AG08396 (cell line): Measurements from ENCODE around the gene GCLC.
A peak's percentile ranks its signal among the peaks of the same experiment; 100 is the strongest.
"Not testable (repeated sequence)": the region's sequence is repeated elsewhere in the genome, so short reads cannot be mapped to it uniquely, and the experiment has no call there.

ENCODE experiments used
- DNase-seq: peaks from one replicate; pipeline ENCODE4 v3.0.0; 2012; ENCODE audit warnings: low spot score, mixed read lengths

GCLC gene

GRCh38 chr6:53492860-53493634, 51.9 kb downstream of the GCLC start:
- peak; percentile 27 for DNase-seq

- DNase-seq, result no peak
Measured at GRCh38 chr6:53487080-53487479, 57.8 kb downstream of the GCLC start.

DNA sequence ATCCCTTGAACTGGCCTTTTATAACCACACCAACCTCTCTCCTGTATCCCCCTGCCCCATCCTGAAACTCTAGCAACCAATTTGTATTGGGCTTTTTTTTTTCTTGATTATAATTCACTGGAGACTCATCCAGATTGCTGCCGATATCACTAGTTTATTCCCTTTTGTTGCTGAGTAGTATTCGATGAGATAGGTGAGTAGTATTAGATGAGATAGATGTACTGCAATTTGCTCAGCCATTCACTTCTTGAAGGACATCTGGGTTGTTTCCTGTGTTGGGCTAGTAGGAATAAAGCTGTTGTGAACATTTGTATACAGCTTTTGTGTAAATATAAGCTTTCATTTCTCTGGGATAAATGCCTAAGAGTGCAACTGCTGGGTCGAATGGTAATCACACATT, 58.2 kb downstream of the GCLC start:
- no peak for DNase-seq

- DNase-seq, result peak; percentile 20
Measured at GRCh38 chr6:53484476-53485280, 60.2 kb downstream of the GCLC start.

DNA sequence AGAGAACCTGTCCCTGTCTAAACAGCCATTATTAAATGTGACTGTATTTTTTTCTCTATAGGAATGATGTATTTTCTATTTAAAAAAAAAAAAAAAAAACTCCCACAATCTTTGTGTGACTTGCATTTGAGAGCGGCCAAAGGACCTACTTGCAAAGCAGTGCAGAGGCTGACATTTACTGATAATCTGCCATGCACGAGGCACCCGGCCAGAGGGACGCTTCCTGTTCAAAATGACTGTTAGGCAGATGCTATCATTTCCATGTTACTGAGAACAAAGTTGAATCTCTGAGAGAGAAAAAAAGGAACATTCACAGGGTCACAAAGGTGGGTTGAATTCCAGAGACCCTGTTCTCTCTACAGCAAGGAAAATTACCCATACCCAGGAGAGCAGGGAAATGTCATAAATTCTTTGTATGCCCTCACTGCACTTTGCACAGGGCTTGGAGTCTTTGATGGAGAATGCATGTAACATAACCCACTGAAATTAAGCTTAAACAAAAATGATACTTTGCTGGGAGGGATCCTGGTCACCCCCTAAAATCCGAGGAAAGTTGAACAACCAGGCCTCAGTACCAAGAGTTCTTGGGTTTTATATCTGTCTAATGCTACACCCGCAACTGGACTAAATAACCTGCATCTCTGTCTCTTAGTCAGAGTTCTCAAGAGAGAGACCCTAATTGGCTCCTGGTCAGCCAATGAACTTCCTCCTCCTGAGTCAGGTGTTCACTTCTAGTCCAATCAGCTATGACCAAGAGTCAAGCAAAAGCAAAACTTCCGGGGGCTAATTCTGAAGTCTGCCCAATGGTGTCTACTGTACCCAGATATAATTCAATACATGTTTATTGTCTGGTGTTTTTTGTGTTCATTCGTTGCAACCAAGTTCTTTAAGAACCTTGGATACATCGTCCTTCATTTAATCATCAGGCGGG, 61.2 kb downstream of the GCLC start:
- no peak for DNase-seq

DNA sequence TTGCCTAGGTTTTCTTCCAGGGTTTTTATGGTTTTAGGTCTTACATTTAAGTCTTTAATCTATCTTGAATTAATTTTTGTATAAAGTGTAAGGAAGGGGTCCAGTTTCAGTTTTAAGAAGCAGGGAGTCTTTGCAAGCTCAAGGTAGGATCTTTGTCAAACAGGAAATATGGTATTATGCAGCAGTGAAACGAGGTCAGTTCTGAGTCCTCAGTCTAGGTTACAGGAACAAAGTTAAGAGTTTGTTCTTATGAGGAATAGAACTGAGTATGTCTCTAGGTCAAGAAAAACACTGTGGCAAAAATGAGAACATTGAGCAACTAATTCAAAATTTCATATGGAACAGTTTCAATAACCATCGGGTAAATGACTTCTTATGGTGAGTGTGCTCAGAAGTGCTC, 63.6 kb downstream of the GCLC start:
- DNase-seq, result no peak

DNA sequence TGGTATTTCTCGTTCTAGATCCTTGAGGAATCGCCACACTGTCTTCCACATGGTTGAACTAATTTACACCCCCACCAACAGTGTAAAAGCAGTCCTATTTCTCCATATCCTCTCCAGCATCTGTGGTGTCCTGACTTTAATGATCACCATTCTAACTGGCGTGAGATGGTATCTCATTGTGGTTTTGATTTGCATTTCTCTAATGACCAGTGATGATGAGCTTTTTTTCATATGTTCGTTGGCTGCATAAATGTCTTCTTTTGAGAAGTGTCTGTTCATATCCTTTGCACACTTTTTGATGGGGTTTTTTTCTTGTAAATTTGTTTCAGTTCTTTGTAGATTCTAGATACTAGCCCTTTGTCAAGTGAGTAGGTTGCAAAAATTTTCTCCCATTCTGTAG, 64.1 kb downstream of the GCLC start:
- DNase-seq, result not testable (repeated sequence)

DNA sequence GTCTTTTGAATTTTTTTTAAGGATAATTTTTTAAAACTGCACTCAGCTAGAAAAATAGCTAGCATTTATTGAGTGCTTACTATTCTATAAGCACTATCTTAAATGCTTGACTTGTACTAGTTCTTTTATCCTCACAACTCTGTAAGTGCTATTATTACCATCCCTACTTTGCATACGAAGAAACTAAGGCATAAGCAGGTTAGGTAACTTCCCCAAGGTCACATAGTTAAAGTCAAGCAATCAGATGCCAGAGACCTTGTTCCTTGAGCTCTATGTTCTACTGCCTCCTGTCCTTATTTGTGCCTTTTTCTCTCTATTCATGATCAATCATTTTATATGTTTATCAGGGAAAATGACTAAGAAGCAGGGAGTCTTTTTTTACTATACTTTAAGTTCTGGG, 65.0 kb downstream of the GCLC start:
- DNase-seq, result no peak

DNA sequence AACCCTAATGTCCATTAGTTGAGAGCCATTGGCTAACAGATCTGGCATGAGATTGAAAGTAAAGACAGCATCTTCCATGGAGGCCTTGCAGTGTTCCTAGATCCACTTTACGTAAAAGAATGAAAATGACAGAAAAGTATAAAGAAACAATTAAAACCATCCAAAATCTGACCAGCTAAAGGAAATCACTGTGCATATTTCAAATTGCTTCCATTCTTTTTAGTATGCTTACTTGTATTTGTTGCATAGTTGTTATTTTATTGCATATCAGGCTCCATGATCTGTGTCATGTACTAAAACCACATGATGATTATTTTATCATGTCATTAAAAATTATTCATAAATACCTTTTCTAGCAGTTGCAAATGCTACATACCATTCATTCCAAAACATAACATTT, 67.9 kb downstream of the GCLC start:
- no peak for DNase-seq

DNA sequence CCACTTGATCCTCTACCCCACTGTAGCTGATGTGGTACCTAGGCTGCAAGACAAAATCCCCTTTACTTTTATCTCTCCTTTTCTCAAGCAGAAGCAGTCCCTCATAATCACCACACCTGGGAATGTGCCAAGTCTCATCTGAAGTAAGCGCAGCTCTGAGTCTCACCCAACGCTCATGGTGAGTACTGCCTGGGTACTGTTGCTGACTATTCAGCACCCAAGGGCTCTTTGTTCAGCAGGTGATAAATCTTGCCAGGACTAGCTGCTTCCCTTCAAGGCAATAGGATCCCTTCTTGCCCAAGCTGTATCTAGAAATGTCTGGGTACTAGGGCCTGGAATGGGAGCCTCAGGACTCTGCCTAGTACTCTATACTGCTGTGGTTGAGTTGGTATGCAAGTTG, 70.9 kb downstream of the GCLC start:
- DNase-seq, result no peak

DNA sequence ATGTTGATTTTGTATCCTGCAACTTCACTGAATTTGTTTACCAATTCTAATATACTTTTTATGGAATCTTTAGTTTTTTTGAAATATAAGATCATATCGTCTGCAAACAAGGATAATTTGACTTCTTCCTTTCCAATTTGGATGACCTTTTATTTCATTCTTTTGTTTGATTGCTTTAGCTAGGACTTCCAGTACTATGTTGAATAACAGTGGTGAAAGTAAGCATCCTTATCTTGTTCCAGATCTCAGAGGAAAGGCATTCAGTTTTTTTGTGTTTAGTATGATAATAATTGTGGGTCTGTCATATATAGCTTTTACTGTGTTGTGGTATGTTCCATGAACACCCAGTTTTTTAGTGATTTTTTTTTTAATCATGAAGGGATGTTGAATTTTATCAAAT, 75.7 kb downstream of the GCLC start:
- DNase-seq, result no peak

DNA sequence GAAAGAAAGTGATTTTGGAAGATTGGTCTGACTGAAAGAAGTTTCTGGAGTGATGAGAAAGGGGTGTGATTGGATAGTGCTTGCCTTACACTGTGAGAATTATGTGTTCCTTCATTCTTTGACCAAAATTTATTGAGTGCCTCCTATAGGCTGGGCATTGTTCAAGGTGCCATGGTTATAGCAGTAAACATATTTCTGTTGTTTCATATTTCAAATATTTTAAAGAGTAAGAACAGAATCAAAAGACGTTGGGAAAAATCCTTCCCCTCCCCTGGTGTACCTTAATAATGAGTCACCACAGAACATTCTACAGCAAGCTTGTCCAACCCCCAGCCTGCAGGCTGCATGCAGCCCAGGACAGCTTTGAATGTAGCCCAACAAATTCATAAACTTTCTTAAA, 78.6 kb downstream of the GCLC start:
- DNase-seq, result no peak

- DNase-seq, result no peak
Measured at GRCh38 chr6:53465732-53466131, 79.2 kb downstream of the GCLC start.

DNA sequence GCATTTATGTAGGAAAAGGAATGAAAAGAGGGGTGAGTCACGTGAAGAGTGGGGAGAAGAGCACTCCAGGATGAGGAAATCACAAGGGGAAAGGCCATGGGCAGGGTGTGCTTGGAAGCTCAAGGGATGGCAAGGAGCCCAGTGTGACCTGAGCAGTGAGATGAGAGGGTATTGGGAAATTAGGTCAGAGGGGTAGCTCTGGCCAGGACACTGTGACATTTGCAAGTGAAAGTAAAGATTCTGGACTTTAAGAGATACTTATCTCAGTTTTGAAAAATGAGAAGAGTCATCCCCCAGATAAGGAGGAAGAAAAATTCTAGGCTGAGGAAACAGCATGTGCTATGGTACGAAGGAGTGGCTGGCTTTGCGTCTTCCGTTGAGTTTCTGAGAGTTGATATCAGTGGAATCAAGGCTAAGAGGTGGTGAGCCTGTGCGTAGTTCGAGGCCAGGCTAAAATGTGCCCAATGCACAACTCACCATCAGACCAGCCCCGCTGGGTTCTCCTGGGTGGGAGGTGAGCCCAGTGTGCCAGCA, 79.9 kb downstream of the GCLC start:
- DNase-seq, result no peak

GRCh38 chr6:53464483-53464882, 80.4 kb downstream of the GCLC start:
- DNase-seq, result no peak

GRCh38 chr6:53461696-53462095, 83.2 kb downstream of the GCLC start:
- no peak for DNase-seq

GRCh38 chr6:53461041-53461656, 83.8 kb downstream of the GCLC start:
- no peak for DNase-seq

- no peak for DNase-seq
Measured at GRCh38 chr6:53458105-53458866, 86.6 kb downstream of the GCLC start.

DNA sequence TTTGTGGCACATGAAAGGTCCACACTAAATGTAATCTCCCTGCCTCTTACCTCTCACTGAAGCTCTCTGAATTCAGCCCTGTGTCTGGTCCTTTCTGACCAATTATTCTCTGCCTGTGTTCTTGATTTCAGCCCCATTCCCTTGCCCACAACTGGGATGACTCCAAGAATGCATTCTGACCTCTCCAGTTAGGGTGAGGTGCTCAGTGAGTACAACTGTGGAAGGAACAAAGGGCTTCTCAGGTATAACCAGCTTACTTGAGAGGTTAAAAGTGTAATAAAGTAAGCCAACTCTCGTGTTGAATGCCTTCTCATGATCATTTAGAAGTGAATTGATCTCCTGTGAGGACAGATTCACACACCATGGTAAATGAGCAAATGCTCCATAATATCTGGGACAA, 88.1 kb downstream of the GCLC start:
- no peak for DNase-seq

- no peak for DNase-seq
Measured at GRCh38 chr6:53455678-53456077, 89.2 kb downstream of the GCLC start.

- DNase-seq, result no peak
Measured at GRCh38 chr6:53451165-53451564, 93.7 kb downstream of the GCLC start.
